IPS-18a (cell line): ENCODE results near the gene MROH8.

ENCODE experiments used
- H3K27ac ChIP-seq: one replicate; pipeline ENCODE4 v1.5.1; 2013; ENCODE audit warnings: low read length
- H3K27me3 ChIP-seq: one replicate; pipeline ENCODE4 v1.6.1; 2013; ENCODE audit warnings: mild to moderate bottlenecking, low read length; ENCODE audit not compliant: control insufficient read depth, insufficient read depth
- H3K36me3 ChIP-seq: one replicate; pipeline ENCODE4 v1.6.1; 2013; ENCODE audit warnings: low read depth, low read length; ENCODE audit not compliant: control insufficient read depth
- H3K4me1 ChIP-seq: one replicate; pipeline ENCODE4 v1.6.1; 2013; ENCODE audit warnings: low read depth, low read length; ENCODE audit not compliant: control insufficient read depth
- H3K4me3 ChIP-seq: one replicate; pipeline ENCODE4 v1.5.1; 2013; ENCODE audit warnings: low read length
- H3K9ac ChIP-seq: one replicate; pipeline ENCODE4 v1.6.1; 2013; ENCODE audit warnings: mild to moderate bottlenecking, low read length, moderate library complexity
- H3K9me3 ChIP-seq: one replicate; pipeline ENCODE4 v1.6.1; 2013; ENCODE audit warnings: low read depth, low read length; ENCODE audit not compliant: control insufficient read depth

Gene MROH8

DNA sequence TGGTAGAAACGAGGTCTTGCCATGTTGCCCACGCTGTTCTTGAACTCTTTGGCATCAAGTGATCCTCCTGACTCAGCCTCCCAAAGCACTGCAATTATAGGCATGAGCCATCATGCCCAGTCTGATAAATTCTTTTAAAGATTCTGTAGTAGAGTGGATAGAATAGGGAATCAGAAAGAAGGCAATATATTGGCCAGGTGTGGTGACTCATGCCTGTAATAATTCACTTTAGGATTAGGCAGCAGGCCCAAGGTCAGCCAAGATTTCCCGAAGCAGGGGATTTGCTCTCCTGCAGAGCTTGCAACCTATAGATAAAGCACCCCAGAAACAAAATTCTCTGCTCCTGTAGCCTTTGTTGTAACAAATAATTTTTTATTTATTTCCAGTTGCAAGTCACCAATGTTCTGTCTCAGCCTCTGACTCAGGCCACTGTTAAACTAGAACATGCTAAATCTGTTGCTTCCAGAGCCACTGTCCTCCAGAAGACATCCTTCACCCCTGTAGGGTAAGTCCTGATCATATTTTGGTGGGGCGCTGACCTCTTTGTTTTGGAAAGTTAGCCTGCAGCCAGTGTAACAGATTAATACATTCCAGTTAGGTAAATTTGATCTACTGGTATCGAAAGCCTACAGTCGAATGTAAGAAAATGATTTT is 30.4 kb upstream of the MROH8 start:
- no peak overlapping the region for H3K9ac ChIP-seq
- H3K27ac ChIP-seq, result no peak overlapping the region
- no peak overlapping the region for H3K4me3 ChIP-seq
- no peaks in the 10 kb centered on the region for H3K9me3 ChIP-seq
- H3K27me3 ChIP-seq, result no peaks in the 10 kb centered on the region
- peaks cover 83% of the 10 kb centered on the region for H3K36me3 ChIP-seq
- H3K4me1 ChIP-seq, result no peaks in the 10 kb centered on the region

DNA sequence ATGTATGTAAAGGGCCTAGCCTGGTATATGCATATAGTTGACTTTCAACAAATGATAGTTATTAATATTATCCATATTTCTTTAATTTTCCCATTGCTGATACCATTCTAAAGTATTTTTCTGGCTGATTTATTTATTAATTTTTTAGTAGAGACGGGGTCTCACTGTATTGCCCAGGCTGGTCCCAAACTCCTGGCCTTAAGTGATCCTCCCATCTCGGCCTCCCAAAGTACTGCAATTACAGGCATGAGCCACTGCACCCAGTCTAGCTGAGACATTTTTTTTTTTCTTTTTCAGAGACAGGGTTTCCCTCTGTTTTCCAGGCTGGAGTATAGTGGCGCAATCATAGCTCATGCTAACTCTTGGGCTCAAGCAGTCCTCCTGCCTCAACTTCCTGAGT is 29.8 kb upstream of the MROH8 start:
- Histone ChIP-seq H3K36me3 (peaks cover 83% of the 10 kb centered on the region), H3K9me3 (no peaks in the 10 kb centered on the region), H3K9ac (no peak overlapping the region), H3K27me3 (no peaks in the 10 kb centered on the region), H3K27ac (no peak overlapping the region), H3K4me1 (no peaks in the 10 kb centered on the region), H3K4me3 (no peak overlapping the region)

GRCh38 chr20:37207171-37207570 is 27.8 kb upstream of the MROH8 start:
- Histone ChIP-seq H3K4me3 (no peak overlapping the region), H3K9ac (no peak overlapping the region), H3K4me1 (no peaks in the 10 kb centered on the region), H3K27me3 (no peaks in the 10 kb centered on the region), H3K9me3 (no peaks in the 10 kb centered on the region), H3K36me3 (peaks cover 82% of the 10 kb centered on the region), H3K27ac (no peak overlapping the region)

DNA sequence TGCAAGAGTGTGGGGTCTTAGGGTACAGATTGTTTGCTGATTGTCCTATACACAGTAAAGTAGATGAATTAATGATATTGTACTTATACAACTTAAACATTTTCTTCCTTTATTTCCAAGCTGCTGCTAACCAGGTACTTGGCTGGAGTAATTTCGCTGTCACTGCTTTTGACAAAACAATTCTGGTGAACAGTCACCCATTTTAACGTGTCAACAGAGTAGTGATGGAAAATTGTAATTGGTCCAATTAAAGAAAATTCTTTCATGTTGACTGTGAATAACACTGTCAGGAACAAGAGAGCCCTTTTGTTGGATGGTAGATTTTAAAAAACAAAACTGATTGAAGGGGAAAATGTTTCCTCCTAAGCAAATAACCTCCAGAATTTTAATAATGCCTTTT is 26.4 kb upstream of the MROH8 start:
- Histone ChIP-seq H3K36me3 (peaks cover 90% of the 10 kb centered on the region), H3K27me3 (no peaks in the 10 kb centered on the region), H3K9me3 (no peaks in the 10 kb centered on the region), H3K27ac (no peak overlapping the region), H3K9ac (no peak overlapping the region), H3K4me3 (no peak overlapping the region), H3K4me1 (no peaks in the 10 kb centered on the region)

DNA sequence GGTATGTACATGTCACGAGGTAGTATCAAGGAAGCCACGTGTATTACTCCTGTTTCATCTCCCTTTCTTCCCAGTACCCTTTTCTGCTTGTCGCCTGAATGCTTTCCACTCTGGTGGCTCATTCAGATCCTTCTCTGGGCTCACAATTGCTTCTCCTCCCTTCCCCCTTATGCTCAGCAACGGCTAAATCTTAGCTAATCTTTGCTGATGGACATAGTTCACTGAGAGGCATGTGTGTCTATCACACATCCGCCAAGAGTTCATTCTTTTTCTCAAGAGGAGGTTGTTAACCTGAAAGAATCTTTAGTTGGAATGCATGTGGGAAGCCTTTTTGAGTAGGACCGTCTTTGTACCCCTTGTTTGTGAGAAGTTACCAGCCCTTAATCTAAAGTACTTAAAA is 25.8 kb upstream of the MROH8 start:
- H3K9ac ChIP-seq, result no peak overlapping the region
- H3K4me1 ChIP-seq, result no peaks in the 10 kb centered on the region
- no peak overlapping the region for H3K4me3 ChIP-seq
- H3K27me3 ChIP-seq, result no peaks in the 10 kb centered on the region
- H3K36me3 ChIP-seq, result peaks cover 95% of the 10 kb centered on the region
- no peaks in the 10 kb centered on the region for H3K9me3 ChIP-seq
- H3K27ac ChIP-seq, result no peak overlapping the region

GRCh38 chr20:37204056-37204455 is 24.7 kb upstream of the MROH8 start:
- Histone ChIP-seq H3K27me3 (no peaks in the 10 kb centered on the region), H3K36me3 (peaks cover 94% of the 10 kb centered on the region), H3K4me1 (no peaks in the 10 kb centered on the region), H3K9ac (no peak overlapping the region), H3K9me3 (no peaks in the 10 kb centered on the region), H3K27ac (no peak overlapping the region), H3K4me3 (no peak overlapping the region)

DNA sequence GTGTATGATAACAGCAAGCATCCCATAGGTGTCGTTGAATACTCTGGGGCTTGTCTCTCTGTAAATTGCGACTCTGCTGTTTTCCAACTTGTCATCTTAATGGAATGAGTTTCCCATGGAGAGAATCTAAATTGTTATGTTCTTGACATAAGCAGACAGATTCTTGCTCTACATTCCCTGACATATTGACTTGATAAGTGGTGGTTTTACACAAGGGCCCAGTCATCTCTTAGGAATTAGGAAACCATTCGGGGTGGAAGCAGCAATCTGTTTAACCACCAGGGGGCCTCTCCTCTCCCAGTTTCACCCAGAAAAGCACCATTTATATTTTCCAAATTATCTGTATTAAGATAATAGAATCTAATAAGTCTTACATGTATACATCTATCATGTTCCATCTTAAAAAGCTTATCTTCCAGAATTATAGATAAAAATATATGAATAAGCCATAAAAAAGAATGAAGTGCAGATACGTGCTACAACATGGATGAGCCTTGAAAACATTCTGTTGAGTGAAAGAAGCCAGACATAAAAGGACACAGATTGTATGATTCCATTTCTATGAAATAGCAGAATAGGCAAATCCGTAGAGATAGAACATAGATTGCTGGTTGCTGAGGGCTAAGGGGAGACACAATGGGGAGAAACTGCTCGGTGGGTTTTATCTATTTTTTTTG is 23.1 kb upstream of the MROH8 start:
- no peaks in the 10 kb centered on the region for H3K9me3 ChIP-seq
- H3K27me3 ChIP-seq, result no peaks in the 10 kb centered on the region
- H3K27ac ChIP-seq, result no peak overlapping the region
- H3K36me3 ChIP-seq, result peaks cover 87% of the 10 kb centered on the region
- no peak overlapping the region for H3K9ac ChIP-seq
- H3K4me1 ChIP-seq, result no peaks in the 10 kb centered on the region
- H3K4me3 ChIP-seq, result no peak overlapping the region

- H3K9ac ChIP-seq, result no peak overlapping the region
- H3K36me3 ChIP-seq, result peaks cover 83% of the 10 kb centered on the region
- no peaks in the 10 kb centered on the region for H3K27me3 ChIP-seq
- H3K27ac ChIP-seq, result no peak overlapping the region
- H3K9me3 ChIP-seq, result no peaks in the 10 kb centered on the region
- H3K4me3 ChIP-seq, result no peak overlapping the region
- H3K4me1 ChIP-seq, result no peaks in the 10 kb centered on the region
Measured at GRCh38 chr20:37201827-37202162, 22.4 kb upstream of the MROH8 start.

GRCh38 chr20:37200926-37201826 is 21.8 kb upstream of the MROH8 start:
- H3K4me1 ChIP-seq, result no peaks in the 10 kb centered on the region
- no peak overlapping the region for H3K27ac ChIP-seq
- H3K9ac ChIP-seq, result no peak overlapping the region
- H3K4me3 ChIP-seq, result no peak overlapping the region
- H3K36me3 ChIP-seq, result peaks cover 82% of the 10 kb centered on the region
- no peaks in the 10 kb centered on the region for H3K27me3 ChIP-seq
- no peaks in the 10 kb centered on the region for H3K9me3 ChIP-seq

DNA sequence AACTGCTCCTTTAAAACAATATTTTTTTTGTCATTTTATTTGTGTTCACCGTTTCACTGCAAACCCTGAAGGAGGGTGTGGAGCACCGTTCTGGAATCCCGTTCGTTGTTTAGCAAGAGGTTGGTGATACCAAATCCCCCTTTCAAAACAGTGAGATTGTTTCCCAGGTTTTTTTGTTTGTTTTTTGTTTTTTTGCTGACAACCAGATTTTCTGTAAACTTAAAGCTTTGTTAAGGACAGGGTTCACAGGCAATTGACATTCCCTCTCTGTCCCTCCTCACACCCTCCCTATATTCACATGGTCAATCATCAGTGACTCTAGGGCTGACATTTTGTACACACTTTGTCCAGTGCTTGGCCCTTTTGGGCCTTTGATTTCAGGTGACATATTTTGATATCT is 21.0 kb upstream of the MROH8 start:
- no peaks in the 10 kb centered on the region for H3K27me3 ChIP-seq
- no peaks in the 10 kb centered on the region for H3K9me3 ChIP-seq
- no peak overlapping the region for H3K27ac ChIP-seq
- H3K36me3 ChIP-seq, result peaks cover 74% of the 10 kb centered on the region
- no peak overlapping the region for H3K4me3 ChIP-seq
- no peak overlapping the region for H3K9ac ChIP-seq
- no peaks in the 10 kb centered on the region for H3K4me1 ChIP-seq

GRCh38 chr20:37198932-37199660 is 19.7 kb upstream of the MROH8 start:
- H3K9ac ChIP-seq, result no peak overlapping the region
- no peak overlapping the region for H3K27ac ChIP-seq
- no peak overlapping the region for H3K4me3 ChIP-seq
- peaks cover 61% of the 10 kb centered on the region for H3K36me3 ChIP-seq
- H3K27me3 ChIP-seq, result no peaks in the 10 kb centered on the region
- no peaks in the 10 kb centered on the region for H3K4me1 ChIP-seq
- no peaks in the 10 kb centered on the region for H3K9me3 ChIP-seq
